HepG2 (cell line): ENCODE results near the gene CYBC1. TPM values are rescaled to one million over a fixed set of nuclear protein-coding genes. Genes with fewer than 3 reads are reported as not detected.

Experiments
- CEBPB ChIP-seq: IDR thresholded peaks from 2 replicates; pipeline ENCODE4 v1.6.1; 2011; ENCODE audit warnings: low read depth, low read length, improper control_type of control experiment, borderline replicate concordance
- DR1 ChIP-seq: sonication (generic); formaldehyde crosslinking; IDR thresholded peaks from 2 replicates; pipeline ENCODE4 v1.8.0; 2021; ENCODE audit warnings: mild to moderate bottlenecking, missing genetic modification reagents, inconsistent platforms
- MIER2 ChIP-seq: IDR thresholded peaks from 2 replicates; pipeline ENCODE4 v1.6.1; 2016; ENCODE audit warnings: missing biosample characterization, missing genetic modification reagents
- PAX8 ChIP-seq: sonication (generic); formaldehyde crosslinking; IDR thresholded peaks from 2 replicates; pipeline ENCODE4 v1.8.0; 2022; ENCODE audit warnings: mild to moderate bottlenecking, missing genetic modification reagents, borderline replicate concordance
- ZNF569 ChIP-seq: sonication (generic); formaldehyde crosslinking; IDR thresholded peaks from 2 replicates; pipeline ENCODE4 v1.5.0; 2020; ENCODE audit warnings: mild to moderate bottlenecking, missing genetic modification reagents, moderate library complexity, borderline replicate concordance
- ZNF670 ChIP-seq: sonication (generic); formaldehyde crosslinking; IDR thresholded peaks from 2 replicates; pipeline ENCODE4 v1.8.0; 2022; ENCODE audit warnings: mild to moderate bottlenecking, missing genetic modification reagents, borderline replicate concordance
- ZNF792 ChIP-seq: IDR thresholded peaks from 2 replicates; pipeline ENCODE4 v1.6.1; 2016
- ZNF816 ChIP-seq: sonication (generic); formaldehyde crosslinking; IDR thresholded peaks from 2 replicates; pipeline ENCODE4 v1.8.0; 2022; ENCODE audit warnings: missing genetic modification reagents, mild to moderate bottlenecking, borderline replicate concordance
- polyA plus RNA-seq, 8 experiments: library from polyadenylated mRNA; depleted of rRNA in 3 of 8; stranded (reverse) in 7 of 8; unstranded in 1 of 8; fragments of >200 nt; fragmentation: Illumina TruSeq in 4 of 8; extraction: Trizol in 4 of 8; gene quantifications; 2 replicates each; pipeline versions ENCODE4 v1.2.1 to v1.2.3, GENCODE V29; 2011 to 2016; ENCODE audit warnings: low read depth in 4 of 8, missing spikeins in 1 of 8, mixed read lengths in 1 of 8; ENCODE audit not compliant: insufficient read depth in 1 of 8
- total RNA-seq, 5 experiments: library from RNA; depleted of rRNA; stranded (reverse); fragments of >200 nt; fragmentation: Illumina TruSeq; extraction: Trizol; gene quantifications; 2 replicates each; pipeline ENCODE4 v1.2.3, GENCODE V29; 2016; ENCODE audit warnings: low read depth in 1 of 5
- TF ChIP-seq, protein P1 (sequence below), 2 experiments: sonication (generic) in 1 of 2; formaldehyde crosslinking in 1 of 2; IDR thresholded peaks; 2 replicates each; pipeline versions ENCODE4 v1.4.0 to v1.6.1; 2016 to 2020; ENCODE audit warnings: borderline replicate concordance in 1 of 2, low read depth in 1 of 2, mild to moderate bottlenecking in 1 of 2, missing genetic modification reagents in 1 of 2
- TF ChIP-seq, protein P2 (sequence below): sonication (generic); formaldehyde crosslinking; IDR thresholded peaks from 2 replicates; pipeline ENCODE4 v1.4.0; 2020; ENCODE audit warnings: mild to moderate bottlenecking, missing genetic modification reagents
- TF ChIP-seq, protein P3 (sequence below): sonication (generic); formaldehyde crosslinking; IDR thresholded peaks from 2 replicates; pipeline ENCODE4 v1.4.0; 2020; ENCODE audit warnings: missing genetic modification reagents, mild to moderate bottlenecking, borderline replicate concordance
- TF ChIP-seq, protein P4 (sequence below): sonication (generic); formaldehyde crosslinking; IDR thresholded peaks from 2 replicates; pipeline ENCODE4 v1.8.1; 2023; ENCODE audit warnings: missing genetic modification reagents, mild to moderate bottlenecking, borderline replicate concordance
- TF ChIP-seq, protein P5 (sequence below): sonication (generic); formaldehyde crosslinking; IDR thresholded peaks from 2 replicates; pipeline ENCODE4; 2020; ENCODE audit warnings: missing genetic modification reagents, mild to moderate bottlenecking, borderline replicate concordance

The CYBC1 gene
- total and polyA plus RNA-seq, 2 of the 13 experiments (the other 11 are each of a cell fraction or from before 2014, with no cell fraction given), result 43.4 to 44.1 TPM

DNA sequence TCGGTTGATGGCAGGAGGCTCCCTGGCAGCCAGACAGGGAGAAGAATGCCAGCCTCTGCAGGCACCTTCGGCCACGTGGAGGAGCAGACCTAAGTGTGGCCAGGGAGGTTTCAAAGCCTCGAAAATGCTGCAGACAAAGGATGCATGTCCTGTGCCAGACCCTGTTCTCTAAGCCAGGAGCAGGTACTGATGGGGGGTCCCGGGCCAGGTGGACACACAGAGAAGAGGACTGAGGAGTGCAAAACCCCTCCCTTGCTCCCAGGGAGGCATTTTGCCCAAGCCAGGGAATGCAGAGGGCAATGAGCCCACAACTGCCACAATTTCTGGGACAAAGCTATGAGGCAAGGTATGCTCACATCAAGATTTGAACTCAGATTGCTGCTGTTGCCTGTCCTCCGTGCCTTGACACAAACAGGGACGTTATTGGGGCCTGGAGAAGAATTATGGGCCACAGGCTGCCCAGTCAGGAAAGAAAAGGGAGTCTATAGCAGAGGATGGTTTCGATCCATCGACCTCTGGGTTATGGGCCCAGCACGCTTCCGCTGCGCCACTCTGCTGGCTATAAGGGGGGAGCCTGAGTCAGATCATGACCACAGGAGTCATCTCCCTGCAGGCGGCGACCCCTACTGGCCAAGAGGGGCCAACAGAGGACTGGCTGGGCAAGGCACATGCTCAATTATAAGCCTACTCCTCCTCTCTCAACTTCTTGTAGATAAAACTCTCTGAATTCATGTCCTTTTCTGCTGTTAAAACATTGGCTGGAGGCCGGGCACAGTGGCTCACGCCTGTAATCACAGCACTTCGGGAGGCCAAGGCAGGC, 43.9 kb upstream of the CYBC1 start (continued):
- TF ChIP-seq, protein P1, sequence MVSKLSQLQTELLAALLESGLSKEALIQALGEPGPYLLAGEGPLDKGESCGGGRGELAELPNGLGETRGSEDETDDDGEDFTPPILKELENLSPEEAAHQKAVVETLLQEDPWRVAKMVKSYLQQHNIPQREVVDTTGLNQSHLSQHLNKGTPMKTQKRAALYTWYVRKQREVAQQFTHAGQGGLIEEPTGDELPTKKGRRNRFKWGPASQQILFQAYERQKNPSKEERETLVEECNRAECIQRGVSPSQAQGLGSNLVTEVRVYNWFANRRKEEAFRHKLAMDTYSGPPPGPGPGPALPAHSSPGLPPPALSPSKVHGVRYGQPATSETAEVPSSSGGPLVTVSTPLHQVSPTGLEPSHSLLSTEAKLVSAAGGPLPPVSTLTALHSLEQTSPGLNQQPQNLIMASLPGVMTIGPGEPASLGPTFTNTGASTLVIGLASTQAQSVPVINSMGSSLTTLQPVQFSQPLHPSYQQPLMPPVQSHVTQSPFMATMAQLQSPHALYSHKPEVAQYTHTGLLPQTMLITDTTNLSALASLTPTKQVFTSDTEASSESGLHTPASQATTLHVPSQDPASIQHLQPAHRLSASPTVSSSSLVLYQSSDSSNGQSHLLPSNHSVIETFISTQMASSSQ (IDR thresholded peaks at IDR 0.05; ENCODE audit: low read depth), result peak; percentile 66
- TF ChIP-seq, protein P1 (CRISPR knock-in tag; IDR thresholded peaks at IDR 0.05; ENCODE audit: borderline replicate concordance), result peak; percentile 74; the same call in 1 of the 2 replicates
- TF ChIP-seq DR1 (CRISPR knock-in tag), result peak; percentile 63; the same call in 1 of the 2 replicates
- TF ChIP-seq ZNF792 (CRISPR knock-in tag), result peak; percentile 93
- TF ChIP-seq CEBPB, result peak; percentile 61
- TF ChIP-seq, protein P2, sequence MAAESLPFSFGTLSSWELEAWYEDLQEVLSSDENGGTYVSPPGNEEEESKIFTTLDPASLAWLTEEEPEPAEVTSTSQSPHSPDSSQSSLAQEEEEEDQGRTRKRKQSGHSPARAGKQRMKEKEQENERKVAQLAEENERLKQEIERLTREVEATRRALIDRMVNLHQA (CRISPR knock-in tag), result no peak
- no peak for TF ChIP-seq ZNF569 (CRISPR knock-in tag)
- no peak for TF ChIP-seq PAX8
- TF ChIP-seq, protein P3, sequence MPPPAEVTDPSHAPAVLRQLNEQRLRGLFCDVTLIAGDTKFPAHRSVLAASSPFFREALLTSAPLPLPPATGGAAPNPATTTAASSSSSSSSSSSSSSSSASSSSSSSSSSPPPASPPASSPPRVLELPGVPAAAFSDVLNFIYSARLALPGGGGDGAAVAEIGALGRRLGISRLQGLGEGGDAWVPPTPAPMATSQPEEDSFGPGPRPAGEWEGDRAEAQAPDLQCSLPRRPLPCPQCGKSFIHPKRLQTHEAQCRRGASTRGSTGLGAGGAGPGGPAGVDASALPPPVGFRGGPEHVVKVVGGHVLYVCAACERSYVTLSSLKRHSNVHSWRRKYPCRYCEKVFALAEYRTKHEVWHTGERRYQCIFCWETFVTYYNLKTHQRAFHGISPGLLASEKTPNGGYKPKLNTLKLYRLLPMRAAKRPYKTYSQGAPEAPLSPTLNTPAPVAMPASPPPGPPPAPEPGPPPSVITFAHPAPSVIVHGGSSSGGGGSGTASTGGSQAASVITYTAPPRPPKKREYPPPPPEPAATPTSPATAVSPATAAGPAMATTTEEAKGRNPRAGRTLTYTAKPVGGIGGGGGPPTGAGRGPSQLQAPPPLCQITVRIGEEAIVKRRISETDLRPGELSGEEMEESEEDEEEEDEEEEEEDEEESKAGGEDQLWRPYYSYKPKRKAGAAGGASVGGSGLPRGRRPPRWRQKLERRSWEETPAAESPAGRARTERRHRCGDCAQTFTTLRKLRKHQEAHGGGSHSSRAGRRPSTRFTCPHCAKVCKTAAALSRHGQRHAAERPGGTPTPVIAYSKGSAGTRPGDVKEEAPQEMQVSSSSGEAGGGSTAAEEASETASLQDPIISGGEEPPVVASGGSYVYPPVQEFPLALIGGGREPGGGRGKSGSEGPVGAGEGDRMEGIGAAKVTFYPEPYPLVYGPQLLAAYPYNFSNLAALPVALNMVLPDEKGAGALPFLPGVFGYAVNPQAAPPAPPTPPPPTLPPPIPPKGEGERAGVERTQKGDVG, result peak; percentile 97
- TF ChIP-seq, protein P4, sequence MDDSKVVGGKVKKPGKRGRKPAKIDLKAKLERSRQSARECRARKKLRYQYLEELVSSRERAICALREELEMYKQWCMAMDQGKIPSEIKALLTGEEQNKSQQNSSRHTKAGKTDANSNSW (CRISPR knock-in tag), result no peak
- TF ChIP-seq MIER2 (CRISPR knock-in tag), result peak; percentile 85
- peak; percentile 97; the same call in 1 of the 2 replicates for TF ChIP-seq ZNF670
- TF ChIP-seq ZNF816 (CRISPR knock-in tag), result no peak
- TF ChIP-seq, protein P5, sequence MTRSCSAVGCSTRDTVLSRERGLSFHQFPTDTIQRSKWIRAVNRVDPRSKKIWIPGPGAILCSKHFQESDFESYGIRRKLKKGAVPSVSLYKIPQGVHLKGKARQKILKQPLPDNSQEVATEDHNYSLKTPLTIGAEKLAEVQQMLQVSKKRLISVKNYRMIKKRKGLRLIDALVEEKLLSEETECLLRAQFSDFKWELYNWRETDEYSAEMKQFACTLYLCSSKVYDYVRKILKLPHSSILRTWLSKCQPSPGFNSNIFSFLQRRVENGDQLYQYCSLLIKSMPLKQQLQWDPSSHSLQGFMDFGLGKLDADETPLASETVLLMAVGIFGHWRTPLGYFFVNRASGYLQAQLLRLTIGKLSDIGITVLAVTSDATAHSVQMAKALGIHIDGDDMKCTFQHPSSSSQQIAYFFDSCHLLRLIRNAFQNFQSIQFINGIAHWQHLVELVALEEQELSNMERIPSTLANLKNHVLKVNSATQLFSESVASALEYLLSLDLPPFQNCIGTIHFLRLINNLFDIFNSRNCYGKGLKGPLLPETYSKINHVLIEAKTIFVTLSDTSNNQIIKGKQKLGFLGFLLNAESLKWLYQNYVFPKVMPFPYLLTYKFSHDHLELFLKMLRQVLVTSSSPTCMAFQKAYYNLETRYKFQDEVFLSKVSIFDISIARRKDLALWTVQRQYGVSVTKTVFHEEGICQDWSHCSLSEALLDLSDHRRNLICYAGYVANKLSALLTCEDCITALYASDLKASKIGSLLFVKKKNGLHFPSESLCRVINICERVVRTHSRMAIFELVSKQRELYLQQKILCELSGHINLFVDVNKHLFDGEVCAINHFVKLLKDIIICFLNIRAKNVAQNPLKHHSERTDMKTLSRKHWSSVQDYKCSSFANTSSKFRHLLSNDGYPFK (CRISPR knock-in tag), result peak; percentile 69; the same call in 1 of the 2 replicates
